H9 (cell line): ENCODE data around the gene HERC6. TPM values are rescaled to one million over a fixed set of nuclear protein-coding genes. Genes with fewer than 3 reads are reported as not detected.

ENCODE experiments used
- DNase-seq: peaks from one replicate; pipeline ENCODE4 v3.0.0-alpha.2; 2017
- H2AFZ ChIP-seq: one replicate; pipeline ENCODE4 v1.6.1; 2013; ENCODE audit warnings: mild to moderate bottlenecking, low read length, control low read depth, moderate library complexity
- H2AK5ac ChIP-seq: 2 replicates; pipeline ENCODE4 v1.6.1; 2013; ENCODE audit warnings: low read length, control low read depth, mixed read lengths; ENCODE audit not compliant: insufficient read length
- H2BK120ac ChIP-seq: one replicate; pipeline ENCODE4 v1.6.1; 2013; ENCODE audit warnings: low read depth, mild to moderate bottlenecking, low read length, control low read depth, inconsistent platforms; ENCODE audit not compliant: poor library complexity, severe bottlenecking
- H2BK12ac ChIP-seq: 2 replicates; pipeline ENCODE4 v1.6.1; 2013; ENCODE audit warnings: low read length, control low read depth, mixed read lengths, low read depth; ENCODE audit not compliant: insufficient read length
- H2BK15ac ChIP-seq: 2 replicates; pipeline ENCODE4 v1.6.1; 2013; ENCODE audit warnings: low read depth, low read length, control low read depth
- H2BK20ac ChIP-seq: one replicate; pipeline ENCODE4 v1.6.1; 2013; ENCODE audit warnings: low read depth, mild to moderate bottlenecking, low read length, control low read depth, inconsistent platforms; ENCODE audit not compliant: poor library complexity, severe bottlenecking
- H2BK5ac ChIP-seq: 2 replicates; pipeline ENCODE4 v1.6.1; 2013; ENCODE audit warnings: low read length, control low read depth, mixed read lengths; ENCODE audit not compliant: insufficient read length
- H3K14ac ChIP-seq: 2 replicates; pipeline ENCODE4 v1.6.1; 2013; ENCODE audit warnings: low read length, control low read depth; ENCODE audit not compliant: insufficient read depth
- H3K18ac ChIP-seq: 2 replicates; pipeline ENCODE4 v1.6.1; 2013; ENCODE audit warnings: low read depth, mild to moderate bottlenecking, mixed read lengths, low read length, control low read depth; ENCODE audit not compliant: insufficient read length
- H3K23ac ChIP-seq: 2 replicates; pipeline ENCODE4 v1.6.1; 2013; ENCODE audit warnings: low read length, control low read depth, mixed read lengths, low read depth; ENCODE audit not compliant: insufficient read length
- H3K23me2 ChIP-seq: 2 replicates; pipeline ENCODE4 v1.6.1; 2013; ENCODE audit warnings: low read depth, mild to moderate bottlenecking, mixed read lengths, low read length, control low read depth; ENCODE audit not compliant: insufficient read length, poor library complexity, severe bottlenecking
- H3K27ac ChIP-seq: 2 replicates; pipeline ENCODE4 v1.5.1; 2013; ENCODE audit warnings: low read length, control low read depth, mixed read lengths, low read depth; ENCODE audit not compliant: insufficient read length
- H3K27me3 ChIP-seq: 2 replicates; pipeline ENCODE4 v1.6.1; 2013; ENCODE audit warnings: low read length, control low read depth, inconsistent platforms; ENCODE audit not compliant: insufficient read depth
- H3K4ac ChIP-seq: 2 replicates; pipeline ENCODE4 v1.6.1; 2013; ENCODE audit warnings: low read depth, mild to moderate bottlenecking, control low read depth, inconsistent platforms, low read length, moderate library complexity
- H3K4me1 ChIP-seq: 2 replicates; pipeline ENCODE4 v1.6.1; 2013; ENCODE audit warnings: low read length, control low read depth, inconsistent platforms; ENCODE audit not compliant: insufficient read depth
- H3K4me2 ChIP-seq: 2 replicates; pipeline ENCODE4 v1.6.1; 2013; ENCODE audit warnings: low read length, control low read depth, mixed read lengths; ENCODE audit not compliant: insufficient read length, insufficient read depth
- H3K56ac ChIP-seq: 2 replicates; pipeline ENCODE4 v1.6.1; 2013; ENCODE audit warnings: low read depth, mild to moderate bottlenecking, mixed read lengths, low read length, control low read depth; ENCODE audit not compliant: insufficient read length
- H3K79me1 ChIP-seq: 2 replicates; pipeline ENCODE4 v1.6.1; 2013; ENCODE audit warnings: low read depth, mild to moderate bottlenecking, moderate library complexity, low read length, control low read depth, inconsistent platforms; ENCODE audit not compliant: insufficient read depth, poor library complexity, severe bottlenecking
- H3K79me2 ChIP-seq: 2 replicates; pipeline ENCODE4 v1.6.1; 2013; ENCODE audit warnings: low read length, control low read depth, inconsistent platforms; ENCODE audit not compliant: insufficient read depth
- H3K9ac ChIP-seq: 2 replicates; pipeline ENCODE4 v1.6.1; 2013; ENCODE audit warnings: low read length, control low read depth, mixed read lengths; ENCODE audit not compliant: insufficient read length; ENCODE audit errors: extremely low read depth
- H3K9me3 ChIP-seq: one replicate; pipeline ENCODE4 v1.6.1; 2013; ENCODE audit warnings: low read depth, low read length, inconsistent platforms; ENCODE audit not compliant: control insufficient read depth
- H3T11ph ChIP-seq: one replicate; pipeline ENCODE4 v1.6.1; 2013; ENCODE audit warnings: mild to moderate bottlenecking, low read length, control low read depth, inconsistent platforms
- H4K20me1 ChIP-seq: one replicate; pipeline ENCODE4 v1.6.1; 2013; ENCODE audit not compliant: control insufficient read depth, insufficient read length, insufficient read depth
- H4K5ac ChIP-seq: 2 replicates; pipeline ENCODE4 v1.6.1; 2013; ENCODE audit warnings: low read depth, mild to moderate bottlenecking, mixed read lengths, low read length, control low read depth; ENCODE audit not compliant: insufficient read length
- H4K8ac ChIP-seq: replicated peaks from 2 replicates; pipeline ENCODE4 v1.6.1; 2013; ENCODE audit warnings: low read length, control low read depth, mixed read lengths, low read depth; ENCODE audit not compliant: insufficient read length
- H4K91ac ChIP-seq: 2 replicates; pipeline ENCODE4 v1.6.1; 2013; ENCODE audit warnings: low read depth, mild to moderate bottlenecking, moderate library complexity, mixed read lengths, low read length, control low read depth; ENCODE audit not compliant: insufficient read length
- H3K27ac Mint-ChIP-seq, 3 experiments: 2 replicates in 2 of 3; 3 replicates in 1 of 3; pipeline ENCODE4 v1.8.0; 2020 to 2021; ENCODE audit warnings: mixed read lengths in 3 of 3, mild to moderate bottlenecking in 1 of 3, moderate library complexity in 1 of 3
- H3K27me3 Mint-ChIP-seq: 2 replicates; pipeline ENCODE4 v1.8.0; 2021; ENCODE audit warnings: low read depth, mild to moderate bottlenecking, moderate library complexity, mixed read lengths
- H3K36me3 Mint-ChIP-seq, 3 experiments: 2 replicates in 2 of 3; 3 replicates in 1 of 3; pipeline ENCODE4 v1.8.0; 2020 to 2021; ENCODE audit warnings: low read depth in 3 of 3, mixed read lengths in 3 of 3; ENCODE audit not compliant: insufficient read depth in 1 of 3
- H3K4me1 Mint-ChIP-seq, 2 experiments: 2 replicates each; pipeline ENCODE4 v1.8.0; 2020; ENCODE audit warnings: mixed read lengths in 2 of 2
- H3K4me3 Mint-ChIP-seq, 2 experiments: 2 replicates in 1 of 2; 3 replicates in 1 of 2; pipeline ENCODE4 v1.8.0; 2020 to 2021; ENCODE audit warnings: mild to moderate bottlenecking in 2 of 2, mixed read lengths in 2 of 2, moderate library complexity in 1 of 2
- H3K9me3 Mint-ChIP-seq, 2 experiments: 2 replicates in 1 of 2; 3 replicates in 1 of 2; pipeline ENCODE4 v1.8.0; 2020; ENCODE audit warnings: mild to moderate bottlenecking in 2 of 2, mixed read lengths in 2 of 2, moderate library complexity in 1 of 2
- CTCF ChIP-seq: fragments of 200-600 bp; sonication (generic); conservative IDR thresholded peaks from 3 replicates; pipeline ENCODE4 v1.8.0; 2021; ENCODE audit warnings: antibody characterized with exemption, mild to moderate bottlenecking
- WGBS: extraction: QIAGEN DNeasy Blood & Tissue Kit; methylation state at CpG from one replicate; pipeline ENCODE4 v1.1.7; 2013; ENCODE audit warnings: missing lambda C conversion rate, low lambda C conversion rate, mixed read lengths; ENCODE audit not compliant: insufficient read length; ENCODE audit errors: extremely low coverage; 5-methylcytosine and 5-hydroxymethylcytosine counted together
- total RNA-seq: library from RNA; stranded (reverse); gene quantifications from 2 replicates; pipeline ENCODE4 v1.2.1, GENCODE V29; 2021

Gene HERC6
- total RNA-seq, 1 experiment from 2014 or later = 8.2 TPM

- Histone ChIP-seq H3K27me3 (no peaks in the 10 kb centered on the region), H3K4me1 (no peaks in the 10 kb centered on the region)
Observed at GRCh38 chr4:88409789-88410188, 31.1 kb downstream of the HERC6 start.

More at GRCh38 chr4:88409789-88410188, 31.1 kb downstream of the HERC6 start:
- no peaks in the 10 kb centered on the region for H3K79me2 ChIP-seq
- H3K18ac ChIP-seq = no peak overlapping the region
- Mint-ChIP-seq H3K4me1 (0 out of 4 replicates have a peak, but pooled peaks cover 0 to 2% of the 10 kb centered on the region in 2 experiments), H3K4me3 (no peak overlapping the region), H3K27ac (no peak overlapping the region), H3K9me3 (no peaks in the 10 kb centered on the region; a peak in 1 of 5 replicates), H3K36me3 (no peaks in the 10 kb centered on the region), H3K27me3 (no peaks in the 10 kb centered on the region)
- no peaks in the 10 kb centered on the region for H3K23me2 ChIP-seq
- no peaks in the 10 kb centered on the region for H3K9me3 ChIP-seq
- H2BK120ac ChIP-seq = no peak overlapping the region
- no peak overlapping the region for H3K14ac ChIP-seq
- no peak overlapping the region for H3K56ac ChIP-seq
- H2AFZ ChIP-seq = no peak overlapping the region
- H2AK5ac ChIP-seq = no peak overlapping the region
- no peak overlapping the region for H3K9ac ChIP-seq
- no peak overlapping the region for H4K5ac ChIP-seq
- H3K27ac ChIP-seq = no peak overlapping the region
- WGBS = no CpG with 5 or more reads among the region's 1 CpG
- no peak overlapping the region for H3K4ac ChIP-seq
- H2BK5ac ChIP-seq = no peak overlapping the region
- no peak for DNase-seq
- no peak overlapping the region for H3K23ac ChIP-seq
- H4K8ac ChIP-seq = no peak overlapping the region
- H3K79me1 ChIP-seq = no peaks in the 10 kb centered on the region
- H2BK15ac ChIP-seq = no peak overlapping the region
- H2BK12ac ChIP-seq = no peak overlapping the region
- H4K91ac ChIP-seq = no peak overlapping the region
- no peak for TF ChIP-seq CTCF
- H2BK20ac ChIP-seq = no peak overlapping the region
- H4K20me1 ChIP-seq = no peaks in the 10 kb centered on the region
- no peak overlapping the region for H3T11ph ChIP-seq
- H3K4me2 ChIP-seq = no peak overlapping the region
